ENCODE data around the gene CCBE1. TPM values are rescaled to one million over a fixed set of nuclear protein-coding genes. Genes with fewer than 3 reads are reported as not detected.

The CCBE1 gene
- total RNA-seq, 1 experiment from 2014 or later = 28.9 TPM

DNA sequence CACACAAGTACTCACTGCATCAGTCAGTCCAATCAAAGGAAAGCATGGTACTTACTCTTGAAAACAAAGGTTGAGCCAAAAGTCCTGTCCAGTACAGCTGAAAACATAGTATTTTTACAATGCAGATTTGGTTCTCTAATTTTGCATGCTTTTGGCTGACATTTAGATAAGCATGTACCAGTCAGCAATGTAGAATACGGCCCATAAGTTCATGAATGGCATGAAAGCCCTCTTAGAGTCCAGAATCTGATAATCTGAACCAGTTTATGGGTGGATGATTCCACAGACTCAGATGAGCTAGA, 90.2 kb downstream of the CCBE1 start:
- Mint-ChIP-seq H3K9me3 (ENCODE audit: unreplicated experiment) (no peaks in the 10 kb centered on the region), H3K4me3 (ENCODE audit: unreplicated experiment) (no peak overlapping the region), H3K4me1 (ENCODE audit: insufficient read depth, unreplicated experiment) (peaks cover 9% of the 10 kb centered on the region), H3K27me3 (ENCODE audit: insufficient read depth, unreplicated experiment) (no peaks in the 10 kb centered on the region), H3K27ac (ENCODE audit: low read depth, unreplicated experiment) (no peak overlapping the region), H3K36me3 (ENCODE audit: insufficient read depth, unreplicated experiment) (no peaks in the 10 kb centered on the region)
- intact Hi-C loops (cut with micrococcal nuclease) = no loop called here
- no TSS peak for BruUV-seq (replicated peaks)
- TF ChIP-seq, protein P1, sequence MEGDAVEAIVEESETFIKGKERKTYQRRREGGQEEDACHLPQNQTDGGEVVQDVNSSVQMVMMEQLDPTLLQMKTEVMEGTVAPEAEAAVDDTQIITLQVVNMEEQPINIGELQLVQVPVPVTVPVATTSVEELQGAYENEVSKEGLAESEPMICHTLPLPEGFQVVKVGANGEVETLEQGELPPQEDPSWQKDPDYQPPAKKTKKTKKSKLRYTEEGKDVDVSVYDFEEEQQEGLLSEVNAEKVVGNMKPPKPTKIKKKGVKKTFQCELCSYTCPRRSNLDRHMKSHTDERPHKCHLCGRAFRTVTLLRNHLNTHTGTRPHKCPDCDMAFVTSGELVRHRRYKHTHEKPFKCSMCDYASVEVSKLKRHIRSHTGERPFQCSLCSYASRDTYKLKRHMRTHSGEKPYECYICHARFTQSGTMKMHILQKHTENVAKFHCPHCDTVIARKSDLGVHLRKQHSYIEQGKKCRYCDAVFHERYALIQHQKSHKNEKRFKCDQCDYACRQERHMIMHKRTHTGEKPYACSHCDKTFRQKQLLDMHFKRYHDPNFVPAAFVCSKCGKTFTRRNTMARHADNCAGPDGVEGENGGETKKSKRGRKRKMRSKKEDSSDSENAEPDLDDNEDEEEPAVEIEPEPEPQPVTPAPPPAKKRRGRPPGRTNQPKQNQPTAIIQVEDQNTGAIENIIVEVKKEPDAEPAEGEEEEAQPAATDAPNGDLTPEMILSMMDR (IDR thresholded peaks at IDR 0.05; ENCODE audit: unreplicated experiment) = no peak
- CTCF ChIA-PET = interaction anchor here (0.8 kb wide), 1 partner anchor 24 kb away, joined by 8 read pairs; no protein-coding TSS in a partner anchor
- POLR2A ChIA-PET = interaction anchor here (0.6 kb wide), 1 partner anchor 103 kb away, joined by 3 read pairs; no protein-coding TSS in a partner anchor
- DNase-seq (ENCODE audit: unreplicated experiment) = no peak

DNA sequence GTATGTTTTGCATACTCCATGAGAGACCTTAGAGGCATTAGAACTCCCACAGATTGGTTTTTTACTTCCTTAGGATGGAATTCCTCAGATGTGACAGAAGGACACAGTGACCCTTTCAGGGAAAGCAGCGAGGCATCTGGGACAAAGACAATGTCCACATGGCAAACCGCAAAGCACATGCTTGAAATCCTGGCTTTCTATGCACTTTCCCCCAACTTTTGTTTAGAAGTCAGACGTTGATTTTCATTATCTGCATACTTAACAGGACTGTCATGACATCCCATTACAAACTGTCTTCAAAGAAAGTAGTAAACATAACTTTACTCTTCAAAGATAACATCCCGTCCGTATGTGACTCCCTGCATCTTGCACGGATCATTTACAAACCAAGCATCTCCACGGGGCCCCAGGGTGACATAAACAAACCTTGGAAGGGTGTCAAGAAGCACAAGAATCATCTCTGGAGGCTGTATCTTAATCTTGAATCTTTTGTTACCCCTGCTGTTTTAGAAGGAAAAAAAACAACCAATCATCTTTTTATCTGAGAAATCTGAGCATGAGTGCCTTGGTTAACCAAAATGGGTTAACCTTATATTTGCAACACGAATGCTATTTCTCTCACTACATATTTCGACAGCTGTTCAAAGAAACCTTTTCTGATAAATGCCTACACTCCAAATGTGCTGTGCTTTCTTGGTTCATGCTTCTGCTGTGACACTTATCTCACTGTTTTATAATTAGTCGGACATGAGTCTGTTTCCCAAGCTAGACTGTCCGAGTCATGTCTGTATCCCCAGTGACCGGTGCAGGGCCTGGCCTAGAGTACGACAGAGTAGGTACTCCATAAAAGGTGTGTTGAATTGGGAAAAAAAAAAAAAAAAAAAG, 90.8 kb downstream of the CCBE1 start:
- intact Hi-C loops (cut with micrococcal nuclease) = no loop called here
- CTCF ChIA-PET = interaction anchor here (0.8 to 1.9 kb wide), 5 partner anchors 24 to 149 kb away, joined by 3 to 8 read pairs (median 4); partner anchors contain the start of gene CCBE1
- no peaks in the 10 kb centered on the region for H3K36me3 Mint-ChIP-seq (ENCODE audit: insufficient read depth, unreplicated experiment)
- H3K27me3 Mint-ChIP-seq (ENCODE audit: insufficient read depth, unreplicated experiment) = no peaks in the 10 kb centered on the region
- peaks cover 9% of the 10 kb centered on the region for H3K4me1 Mint-ChIP-seq (ENCODE audit: insufficient read depth, unreplicated experiment)
- H3K27ac Mint-ChIP-seq (ENCODE audit: low read depth, unreplicated experiment) = no peak overlapping the region
- H3K4me3 Mint-ChIP-seq (ENCODE audit: unreplicated experiment) = no peak overlapping the region
- TF ChIP-seq, protein P1 (IDR thresholded peaks at IDR 0.05; ENCODE audit: unreplicated experiment) = no peak
- POLR2A ChIA-PET = interaction anchor here (0.6 to 1.8 kb wide), 2 partner anchors 18 to 103 kb away, joined by 3 to 4 read pairs; no protein-coding TSS in a partner anchor
- no TSS peak for BruUV-seq (replicated peaks)
- DNase-seq (ENCODE audit: unreplicated experiment) = no peak
- H3K9me3 Mint-ChIP-seq (ENCODE audit: unreplicated experiment) = no peaks in the 10 kb centered on the region

DNA sequence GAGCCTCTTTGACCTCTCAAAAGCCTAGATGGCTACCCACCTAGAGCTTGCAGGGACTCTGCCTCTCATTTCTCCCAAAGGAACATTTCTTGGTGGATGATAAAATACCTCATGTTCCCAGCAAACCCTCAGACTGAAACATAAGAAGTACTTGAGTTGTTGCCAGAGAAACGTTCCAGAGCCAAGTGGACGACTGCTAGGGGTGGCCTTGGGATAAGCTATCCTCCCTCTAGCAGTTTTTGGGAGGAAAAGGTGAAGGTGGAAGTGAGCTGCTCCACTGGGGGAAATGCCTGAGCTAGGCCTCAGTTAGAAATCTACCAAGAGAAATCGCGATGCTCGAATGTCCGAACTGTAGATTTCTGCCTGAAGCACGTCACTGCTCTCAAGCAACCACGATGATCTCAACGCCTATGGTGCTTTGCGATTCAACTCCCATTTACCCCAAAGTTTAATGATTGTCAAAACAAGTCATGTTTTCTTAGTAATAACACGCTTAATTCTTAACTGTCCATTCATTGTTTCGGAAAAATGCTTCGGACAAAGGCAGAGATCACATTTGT, 91.5 kb downstream of the CCBE1 start:
- Mint-ChIP-seq H3K27me3 (ENCODE audit: insufficient read depth, unreplicated experiment) (no peaks in the 10 kb centered on the region), H3K27ac (ENCODE audit: low read depth, unreplicated experiment) (no peak overlapping the region), H3K36me3 (ENCODE audit: insufficient read depth, unreplicated experiment) (no peaks in the 10 kb centered on the region), H3K9me3 (ENCODE audit: unreplicated experiment) (no peaks in the 10 kb centered on the region), H3K4me1 (ENCODE audit: insufficient read depth, unreplicated experiment) (peaks cover 9% of the 10 kb centered on the region), H3K4me3 (ENCODE audit: unreplicated experiment) (no peak overlapping the region)
- ChIA-PET POLR2A (interaction anchor here (0.6 to 1.8 kb wide), 4 partner anchors 12 to 146 kb away, joined by 3 to 6 read pairs (median 4); no protein-coding TSS in a partner anchor), CTCF (interaction anchor here (0.5 to 1.9 kb wide), 9 partner anchors 26 to 217 kb away, joined by 3 to 8 read pairs (median 3); partner anchors contain the start of gene CCBE1)
- no TSS peak for BruUV-seq (replicated peaks)
- intact Hi-C loops (cut with micrococcal nuclease) = no loop called here
- TF ChIP-seq, protein P1 (IDR thresholded peaks at IDR 0.05; ENCODE audit: unreplicated experiment) = no peak
- DNase-seq (ENCODE audit: unreplicated experiment) = no peak

DNA sequence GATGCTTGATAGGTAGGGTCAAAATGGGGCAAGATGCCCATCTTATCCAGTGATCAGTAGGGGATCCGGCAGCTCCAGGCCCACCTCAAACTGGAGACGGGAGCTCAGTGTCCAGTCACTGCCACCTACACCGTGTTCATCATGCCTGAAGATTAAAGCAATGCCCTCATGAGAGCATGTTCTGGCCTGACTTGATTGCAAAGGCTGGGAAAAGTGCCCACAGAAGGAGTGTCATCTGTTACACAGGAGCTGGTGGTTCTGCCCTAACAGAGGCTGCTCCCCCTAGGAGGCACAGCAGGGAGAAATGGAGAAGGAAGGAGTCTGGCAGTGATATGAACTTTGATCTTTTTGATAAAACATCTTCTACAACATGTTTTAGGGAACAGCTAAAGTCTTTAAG, 92.3 kb downstream of the CCBE1 start:
- H3K9me3 Mint-ChIP-seq (ENCODE audit: unreplicated experiment) = no peaks in the 10 kb centered on the region
- H3K4me3 Mint-ChIP-seq (ENCODE audit: unreplicated experiment) = no peak overlapping the region
- ChIA-PET POLR2A (interaction anchor here (0.8 to 1.8 kb wide), 5 partner anchors 12 to 145 kb away, joined by 3 to 6 read pairs (median 4); no protein-coding TSS in a partner anchor), CTCF (interaction anchor here (0.6 to 1.9 kb wide), 14 partner anchors 11 to 1500 kb away, joined by 3 to 8 read pairs (median 3); partner anchors contain the start of gene CCBE1)
- BruUV-seq (replicated peaks) = no TSS peak
- TF ChIP-seq, protein P1 (IDR thresholded peaks at IDR 0.05; ENCODE audit: unreplicated experiment) = no peak
- H3K36me3 Mint-ChIP-seq (ENCODE audit: insufficient read depth, unreplicated experiment) = no peaks in the 10 kb centered on the region
- no peaks in the 10 kb centered on the region for H3K27me3 Mint-ChIP-seq (ENCODE audit: insufficient read depth, unreplicated experiment)
- H3K4me1 Mint-ChIP-seq (ENCODE audit: insufficient read depth, unreplicated experiment) = peaks cover 9% of the 10 kb centered on the region
- peak; percentile 77 for DNase-seq (ENCODE audit: unreplicated experiment)
- H3K27ac Mint-ChIP-seq (ENCODE audit: low read depth, unreplicated experiment) = no peak overlapping the region
- intact Hi-C loops (cut with micrococcal nuclease) = no loop called here
